HepG2 (cell line): ENCODE results near the gene OGA. TPM values are rescaled to one million over a fixed set of nuclear protein-coding genes. Genes with fewer than 3 reads are reported as not detected.
A peak's percentile ranks its signal among the peaks of the same experiment; 100 is the strongest.

Experiments used
- GLI4 ChIP-seq: sonication (generic); formaldehyde crosslinking; IDR thresholded peaks from 2 replicates; pipeline ENCODE4 v1.5.1; 2020; ENCODE audit warnings: missing genetic modification reagents, mild to moderate bottlenecking, moderate library complexity, borderline replicate concordance
- KAT8 ChIP-seq: IDR thresholded peaks from 2 replicates; pipeline ENCODE4 v1.6.1; 2016; ENCODE audit warnings: missing genetic modification reagents, missing compliant biosample characterization
- MED1 ChIP-seq: sonication (generic); formaldehyde crosslinking; IDR thresholded peaks from 2 replicates; pipeline ENCODE4 v1.4.0; 2020; ENCODE audit warnings: missing genetic modification reagents
- NFKBIZ ChIP-seq: IDR thresholded peaks from 2 replicates; pipeline ENCODE4 v1.6.1; 2018; ENCODE audit warnings: missing genetic modification reagents, missing compliant biosample characterization
- RBM39 ChIP-seq: fragments of 200-400 bp; formaldehyde crosslinking; IDR thresholded peaks from one replicate; pipeline ENCODE4 v1.6.1; 2018; ENCODE audit warnings: antibody characterized with exemption, mild to moderate bottlenecking, low read depth, low read length; ENCODE audit not compliant: poor library complexity, severe bottlenecking
- REPIN1 ChIP-seq: sonication (generic); formaldehyde crosslinking; IDR thresholded peaks from 2 replicates; pipeline ENCODE4 v1.8.0; 2022; ENCODE audit warnings: missing genetic modification reagents, low read depth, mild to moderate bottlenecking, borderline replicate concordance
- TARDBP ChIP-seq: sonication (generic); formaldehyde crosslinking; IDR thresholded peaks from 2 replicates; pipeline ENCODE4 v1.8.0; 2022; ENCODE audit warnings: mild to moderate bottlenecking, missing genetic modification reagents
- ZFP36L1 ChIP-seq: sonication (generic); formaldehyde crosslinking; IDR thresholded peaks from 2 replicates; pipeline ENCODE4 v1.8.0; 2022; ENCODE audit warnings: mild to moderate bottlenecking, missing genetic modification reagents, moderate library complexity
- ZNF331 ChIP-seq: sonication (generic); formaldehyde crosslinking; IDR thresholded peaks from 2 replicates; pipeline ENCODE4 v1.4.0; 2020; ENCODE audit warnings: missing genetic modification reagents
- ZNF430 ChIP-seq: sonication (generic); formaldehyde crosslinking; IDR thresholded peaks from 2 replicates; pipeline ENCODE4 v1.9.0; 2021; ENCODE audit warnings: mild to moderate bottlenecking, missing genetic modification reagents
- ZNF510 ChIP-seq: sonication (generic); formaldehyde crosslinking; IDR thresholded peaks from 2 replicates; pipeline ENCODE4 v1.4.0; 2020; ENCODE audit warnings: low read depth, mild to moderate bottlenecking, missing genetic modification reagents
- ZNF674 ChIP-seq: sonication (generic); formaldehyde crosslinking; IDR thresholded peaks from 2 replicates; pipeline ENCODE4 v1.5.0; 2020; ENCODE audit warnings: low read depth, mild to moderate bottlenecking, missing genetic modification reagents
- ZNF749 ChIP-seq: sonication (generic); formaldehyde crosslinking; IDR thresholded peaks from 2 replicates; pipeline ENCODE4 v1.8.0; 2022; ENCODE audit warnings: mild to moderate bottlenecking, missing genetic modification reagents, moderate library complexity, borderline replicate concordance
- ZNF768 ChIP-seq: sonication (generic); formaldehyde crosslinking; IDR thresholded peaks from 2 replicates; pipeline ENCODE4 v1.4.0; 2020; ENCODE audit warnings: missing genetic modification reagents
- polyA plus RNA-seq, 8 experiments: library from polyadenylated mRNA; depleted of rRNA in 3 of 8; stranded (reverse) in 7 of 8; unstranded in 1 of 8; fragments of >200 nt; fragmentation: Illumina TruSeq in 4 of 8; extraction: Trizol in 4 of 8; gene quantifications; 2 replicates each; pipeline versions ENCODE4 v1.2.1 to v1.2.3, GENCODE V29; 2011 to 2016; ENCODE audit warnings: low read depth in 4 of 8, missing spikeins in 1 of 8, mixed read lengths in 1 of 8; ENCODE audit not compliant: insufficient read depth in 1 of 8
- total RNA-seq, 5 experiments: library from RNA; depleted of rRNA; stranded (reverse); fragments of >200 nt; fragmentation: Illumina TruSeq; extraction: Trizol; gene quantifications; 2 replicates each; pipeline ENCODE4 v1.2.3, GENCODE V29; 2016; ENCODE audit warnings: low read depth in 1 of 5
- TF ChIP-seq, protein P1 (sequence below): IDR thresholded peaks from 2 replicates; pipeline ENCODE4 v1.6.1; 2016; ENCODE audit warnings: low read depth, missing genetic modification reagents, missing compliant biosample characterization
- TF ChIP-seq, protein P2 (sequence below): sonication (generic); formaldehyde crosslinking; IDR thresholded peaks from 2 replicates; pipeline ENCODE4 v1.5.1; 2020; ENCODE audit warnings: mild to moderate bottlenecking, missing genetic modification reagents
- TF ChIP-seq, protein P3 (sequence below): sonication (generic); formaldehyde crosslinking; IDR thresholded peaks from 2 replicates; pipeline ENCODE4 v1.4.0; 2020; ENCODE audit warnings: missing genetic modification reagents

OGA gene
- total and polyA plus RNA-seq, 2 of the 13 experiments (the other 11 are each of a cell fraction or from before 2014, with no cell fraction given), result 33.2 to 39.8 TPM

DNA sequence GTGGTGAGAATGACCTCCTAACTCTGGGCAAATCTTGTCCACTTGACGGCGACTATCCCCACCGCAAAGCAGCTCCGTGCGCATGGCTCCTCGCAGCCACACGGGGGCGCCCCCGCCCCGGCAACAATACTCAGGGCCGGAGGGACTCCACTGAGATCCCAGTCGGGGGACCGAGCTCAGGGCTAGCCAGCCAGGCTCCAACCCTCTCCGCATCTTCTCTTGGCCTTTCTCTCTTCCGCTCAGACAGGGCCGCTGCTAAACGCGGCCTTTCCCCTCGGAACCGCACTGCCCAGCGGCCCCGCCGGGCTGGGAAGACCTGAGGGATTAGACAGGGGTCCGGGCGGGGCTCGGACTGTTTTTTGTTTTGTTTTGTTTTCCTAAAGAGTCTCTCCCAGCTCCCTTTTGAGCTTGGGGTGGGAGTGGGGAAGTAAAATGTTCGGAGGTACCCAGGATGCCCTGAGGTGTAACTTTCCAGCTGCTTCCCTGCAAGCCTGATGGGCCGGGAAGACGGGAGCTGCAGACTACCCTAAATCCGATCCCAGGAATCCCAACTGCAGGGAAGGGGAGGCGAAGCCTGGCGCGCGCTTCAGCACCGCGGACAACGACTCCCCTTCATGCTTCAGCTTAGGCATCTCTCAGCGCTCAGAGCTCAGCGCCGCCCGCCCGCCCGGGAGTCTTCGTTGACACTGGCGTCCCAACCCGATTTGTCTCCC, 22.7 kb upstream of the OGA start (continued):
- TF ChIP-seq, protein P1, sequence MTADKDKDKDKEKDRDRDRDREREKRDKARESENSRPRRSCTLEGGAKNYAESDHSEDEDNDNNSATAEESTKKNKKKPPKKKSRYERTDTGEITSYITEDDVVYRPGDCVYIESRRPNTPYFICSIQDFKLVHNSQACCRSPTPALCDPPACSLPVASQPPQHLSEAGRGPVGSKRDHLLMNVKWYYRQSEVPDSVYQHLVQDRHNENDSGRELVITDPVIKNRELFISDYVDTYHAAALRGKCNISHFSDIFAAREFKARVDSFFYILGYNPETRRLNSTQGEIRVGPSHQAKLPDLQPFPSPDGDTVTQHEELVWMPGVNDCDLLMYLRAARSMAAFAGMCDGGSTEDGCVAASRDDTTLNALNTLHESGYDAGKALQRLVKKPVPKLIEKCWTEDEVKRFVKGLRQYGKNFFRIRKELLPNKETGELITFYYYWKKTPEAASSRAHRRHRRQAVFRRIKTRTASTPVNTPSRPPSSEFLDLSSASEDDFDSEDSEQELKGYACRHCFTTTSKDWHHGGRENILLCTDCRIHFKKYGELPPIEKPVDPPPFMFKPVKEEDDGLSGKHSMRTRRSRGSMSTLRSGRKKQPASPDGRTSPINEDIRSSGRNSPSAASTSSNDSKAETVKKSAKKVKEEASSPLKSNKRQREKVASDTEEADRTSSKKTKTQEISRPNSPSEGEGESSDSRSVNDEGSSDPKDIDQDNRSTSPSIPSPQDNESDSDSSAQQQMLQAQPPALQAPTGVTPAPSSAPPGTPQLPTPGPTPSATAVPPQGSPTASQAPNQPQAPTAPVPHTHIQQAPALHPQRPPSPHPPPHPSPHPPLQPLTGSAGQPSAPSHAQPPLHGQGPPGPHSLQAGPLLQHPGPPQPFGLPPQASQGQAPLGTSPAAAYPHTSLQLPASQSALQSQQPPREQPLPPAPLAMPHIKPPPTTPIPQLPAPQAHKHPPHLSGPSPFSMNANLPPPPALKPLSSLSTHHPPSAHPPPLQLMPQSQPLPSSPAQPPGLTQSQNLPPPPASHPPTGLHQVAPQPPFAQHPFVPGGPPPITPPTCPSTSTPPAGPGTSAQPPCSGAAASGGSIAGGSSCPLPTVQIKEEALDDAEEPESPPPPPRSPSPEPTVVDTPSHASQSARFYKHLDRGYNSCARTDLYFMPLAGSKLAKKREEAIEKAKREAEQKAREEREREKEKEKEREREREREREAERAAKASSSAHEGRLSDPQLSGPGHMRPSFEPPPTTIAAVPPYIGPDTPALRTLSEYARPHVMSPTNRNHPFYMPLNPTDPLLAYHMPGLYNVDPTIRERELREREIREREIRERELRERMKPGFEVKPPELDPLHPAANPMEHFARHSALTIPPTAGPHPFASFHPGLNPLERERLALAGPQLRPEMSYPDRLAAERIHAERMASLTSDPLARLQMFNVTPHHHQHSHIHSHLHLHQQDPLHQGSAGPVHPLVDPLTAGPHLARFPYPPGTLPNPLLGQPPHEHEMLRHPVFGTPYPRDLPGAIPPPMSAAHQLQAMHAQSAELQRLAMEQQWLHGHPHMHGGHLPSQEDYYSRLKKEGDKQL (CRISPR knock-in tag), result no peak
- TF ChIP-seq ZFP36L1 (CRISPR knock-in tag) (no peak), KAT8 (no peak), ZNF430 (no peak), REPIN1 (CRISPR knock-in tag) (0 out of 2 replicates have a peak, but pooled peaks have one; percentile 49), ZNF674 (CRISPR knock-in tag) (no peak), ZNF510 (CRISPR knock-in tag) (no peak), RBM39 (no peak), TARDBP (no peak), NFKBIZ (CRISPR knock-in tag) (no peak), ZNF331 (CRISPR knock-in tag) (peak; percentile 44; the same call in 1 of the 2 replicates), ZNF749 (CRISPR knock-in tag) (no peak), ZNF768 (no peak), MED1 (CRISPR knock-in tag) (no peak), GLI4 (no peak)
- TF ChIP-seq, protein P2, sequence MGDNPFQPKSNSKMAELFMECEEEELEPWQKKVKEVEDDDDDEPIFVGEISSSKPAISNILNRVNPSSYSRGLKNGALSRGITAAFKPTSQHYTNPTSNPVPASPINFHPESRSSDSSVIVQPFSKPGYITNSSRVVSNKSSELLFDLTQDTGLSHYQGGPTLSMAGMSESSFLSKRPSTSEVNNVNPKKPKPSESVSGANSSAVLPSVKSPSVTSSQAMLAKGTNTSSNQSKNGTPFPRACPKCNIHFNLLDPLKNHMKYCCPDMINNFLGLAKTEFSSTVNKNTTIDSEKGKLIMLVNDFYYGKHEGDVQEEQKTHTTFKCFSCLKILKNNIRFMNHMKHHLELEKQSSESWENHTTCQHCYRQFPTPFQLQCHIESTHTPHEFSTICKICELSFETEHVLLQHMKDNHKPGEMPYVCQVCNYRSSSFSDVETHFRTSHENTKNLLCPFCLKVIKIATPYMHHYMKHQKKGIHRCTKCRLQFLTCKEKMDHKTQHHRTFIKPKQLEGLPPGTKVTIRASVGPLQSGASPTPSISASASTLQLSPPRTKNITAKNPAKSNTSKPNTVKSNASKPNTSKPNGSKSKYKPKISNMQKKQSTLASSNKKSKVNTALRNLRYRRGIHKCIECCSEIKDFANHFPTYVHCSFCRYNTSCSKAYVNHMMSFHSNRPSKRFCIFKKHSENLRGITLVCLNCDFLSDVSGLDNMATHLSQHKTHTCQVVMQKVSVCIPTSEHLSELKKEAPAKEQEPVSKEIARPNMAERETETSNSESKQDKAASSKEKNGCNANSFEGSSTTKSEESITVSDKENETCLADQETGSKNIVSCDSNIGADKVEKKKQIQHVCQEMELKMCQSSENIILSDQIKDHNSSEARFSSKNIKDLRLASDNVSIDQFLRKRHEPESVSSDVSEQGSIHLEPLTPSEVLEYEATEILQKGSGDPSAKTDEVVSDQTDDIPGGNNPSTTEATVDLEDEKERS (CRISPR knock-in tag), result no peak
- TF ChIP-seq, protein P3, sequence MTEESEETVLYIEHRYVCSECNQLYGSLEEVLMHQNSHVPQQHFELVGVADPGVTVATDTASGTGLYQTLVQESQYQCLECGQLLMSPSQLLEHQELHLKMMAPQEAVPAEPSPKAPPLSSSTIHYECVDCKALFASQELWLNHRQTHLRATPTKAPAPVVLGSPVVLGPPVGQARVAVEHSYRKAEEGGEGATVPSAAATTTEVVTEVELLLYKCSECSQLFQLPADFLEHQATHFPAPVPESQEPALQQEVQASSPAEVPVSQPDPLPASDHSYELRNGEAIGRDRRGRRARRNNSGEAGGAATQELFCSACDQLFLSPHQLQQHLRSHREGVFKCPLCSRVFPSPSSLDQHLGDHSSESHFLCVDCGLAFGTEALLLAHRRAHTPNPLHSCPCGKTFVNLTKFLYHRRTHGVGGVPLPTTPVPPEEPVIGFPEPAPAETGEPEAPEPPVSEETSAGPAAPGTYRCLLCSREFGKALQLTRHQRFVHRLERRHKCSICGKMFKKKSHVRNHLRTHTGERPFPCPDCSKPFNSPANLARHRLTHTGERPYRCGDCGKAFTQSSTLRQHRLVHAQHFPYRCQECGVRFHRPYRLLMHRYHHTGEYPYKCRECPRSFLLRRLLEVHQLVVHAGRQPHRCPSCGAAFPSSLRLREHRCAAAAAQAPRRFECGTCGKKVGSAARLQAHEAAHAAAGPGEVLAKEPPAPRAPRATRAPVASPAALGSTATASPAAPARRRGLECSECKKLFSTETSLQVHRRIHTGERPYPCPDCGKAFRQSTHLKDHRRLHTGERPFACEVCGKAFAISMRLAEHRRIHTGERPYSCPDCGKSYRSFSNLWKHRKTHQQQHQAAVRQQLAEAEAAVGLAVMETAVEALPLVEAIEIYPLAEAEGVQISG (CRISPR knock-in tag), result 0 out of 2 replicates have a peak, but pooled peaks have one; percentile 20
